SIG-M5 (cell line): ENCODE results near the gene GGN.
A peak's percentile ranks its signal among the peaks of the same experiment; 100 is the strongest.
"Not testable (repeated sequence)": the region's sequence is repeated elsewhere in the genome, so short reads cannot be mapped to it uniquely, and the experiment has no call there.

Experiments
- DNase-seq: peaks from one replicate; lab custom pipeline; 2025; lab: John Stamatoyannopoulos, UW

GGN gene

GRCh38 chr19:38386300-38386970 is 1.4 kb downstream of the GGN start:
- DNase-seq = no peak

GRCh38 chr19:38385804-38386257 is 2.0 kb downstream of the GGN start:
- no peak for DNase-seq

GRCh38 chr19:38385057-38385803 is 2.6 kb downstream of the GGN start:
- no peak for DNase-seq

- DNase-seq = no peak
Observed at GRCh38 chr19:38384209-38385027, 3.4 kb downstream of the GGN start.

- DNase-seq = no peak
Observed at GRCh38 chr19:38383743-38384142, 4.1 kb downstream of the GGN start.

GRCh38 chr19:38383184-38383583 is 4.7 kb downstream of the GGN start:
- DNase-seq = no peak

- DNase-seq = no peak
Observed at GRCh38 chr19:38381138-38381537, 6.7 kb downstream of the GGN start.

GRCh38 chr19:38378866-38379265 is 9.0 kb downstream of the GGN start:
- no peak for DNase-seq

- DNase-seq = no peak
Observed at GRCh38 chr19:38377052-38377451, 10.8 kb downstream of the GGN start.

GRCh38 chr19:38376576-38376975 is 11.3 kb downstream of the GGN start:
- DNase-seq = no peak

GRCh38 chr19:38375748-38376147 is 12.1 kb downstream of the GGN start:
- no peak for DNase-seq

GRCh38 chr19:38375098-38375493 is 12.7 kb downstream of the GGN start:
- no peak for DNase-seq

GRCh38 chr19:38374332-38375097 is 13.3 kb downstream of the GGN start, which contains the start of gene PSMD8:
PSMD8 (plus strand) TSS chr19:38374571; CDS start chr19:38374602, 31 bp downstream.
- DNase-seq = peak; percentile 89

GRCh38 chr19:38373907-38374331 is 13.9 kb downstream of the GGN start:
- no peak for DNase-seq

- no peak for DNase-seq
Observed at GRCh38 chr19:38371081-38371480, 16.8 kb downstream of the GGN start.

GRCh38 chr19:38370299-38370698 is 17.5 kb downstream of the GGN start:
- DNase-seq = no peak

GRCh38 chr19:38369584-38369983 is 18.2 kb downstream of the GGN start:
- DNase-seq = no peak

GRCh38 chr19:38367041-38367440 is 20.8 kb downstream of the GGN start:
- DNase-seq = no peak

GRCh38 chr19:38362946-38363688 is 24.7 kb downstream of the GGN start:
- not testable (repeated sequence) for DNase-seq

GRCh38 chr19:38362076-38362945 is 25.5 kb downstream of the GGN start:
- DNase-seq = no peak
